Thoracic aorta (tissue), 2 donors: ENCODE data around the gene ANKRD11. TPM values are rescaled to one million over a fixed set of nuclear protein-coding genes. Genes with fewer than 3 reads are reported as not detected.
A peak's percentile ranks its signal among the peaks of the same experiment; 100 is the strongest.
"Not testable (repeated sequence)": the region's sequence is repeated elsewhere in the genome, so short reads cannot be mapped to it uniquely, and the experiment has no call there.

Experiments used
- ATAC-seq: fragments of 150-250 bp; one replicate; pipeline ENCODE4 v1.8.0; 2017; ENCODE audit warnings: low read depth; ENCODE audit not compliant: insufficient number of reproducible peaks, low FRiP score
- DNase-seq: peaks from one replicate; pipeline ENCODE4 v3.0.0-alpha.2; 2020; ENCODE audit warnings: low spot score
- H3K27ac ChIP-seq, 2 donors: fragments of 200-600 bp; sonication (generic); 1 replicate in 1 of 2; 2 replicates in 1 of 2; pipeline ENCODE4 v1.5.1; 2016; ENCODE audit warnings: mild to moderate bottlenecking in 2 of 2, moderate library complexity in 2 of 2
- H3K27me3 ChIP-seq: fragments of 200-600 bp; sonication (generic); replicated peaks from 2 replicates; pipeline ENCODE4 v1.6.0; 2016; ENCODE audit warnings: mild to moderate bottlenecking; ENCODE audit not compliant: insufficient read depth
- H3K36me3 ChIP-seq: fragments of 200-600 bp; sonication (generic); one replicate; pipeline ENCODE4 v1.5.1; 2016
- H3K4me1 ChIP-seq, 2 donors: fragments of 200-600 bp; sonication (generic); 1 replicate in 1 of 2; 2 replicates in 1 of 2; pipeline versions ENCODE4 v1.5.1 to v1.6.0; 2016; ENCODE audit warnings: low read depth in 2 of 2, mild to moderate bottlenecking in 1 of 2; ENCODE audit not compliant: control insufficient read depth in 1 of 2
- H3K4me3 ChIP-seq: fragments of 200-600 bp; sonication (generic); 2 replicates; pipeline ENCODE4 v1.5.1; 2016; ENCODE audit warnings: mild to moderate bottlenecking
- H3K9me3 ChIP-seq: fragments of 200-600 bp; sonication (generic); 2 replicates; pipeline ENCODE4 v1.5.1; 2016
- CTCF ChIP-seq: fragments of 200-600 bp; sonication (generic); IDR thresholded peaks from one replicate; pipeline ENCODE4 v1.5.1; 2019; ENCODE audit warnings: antibody characterized with exemption
- total RNA-seq, 2 donors: library from RNA; depleted of rRNA; stranded (reverse); fragments of >200 nt; gene quantifications; one replicate each; pipeline versions ENCODE4 v1.1.0 to v1.2.3, GENCODE V29; 2016

The ANKRD11 gene
- total RNA-seq, 2 donors from 2014 or later = 125 to 129 TPM

DNA sequence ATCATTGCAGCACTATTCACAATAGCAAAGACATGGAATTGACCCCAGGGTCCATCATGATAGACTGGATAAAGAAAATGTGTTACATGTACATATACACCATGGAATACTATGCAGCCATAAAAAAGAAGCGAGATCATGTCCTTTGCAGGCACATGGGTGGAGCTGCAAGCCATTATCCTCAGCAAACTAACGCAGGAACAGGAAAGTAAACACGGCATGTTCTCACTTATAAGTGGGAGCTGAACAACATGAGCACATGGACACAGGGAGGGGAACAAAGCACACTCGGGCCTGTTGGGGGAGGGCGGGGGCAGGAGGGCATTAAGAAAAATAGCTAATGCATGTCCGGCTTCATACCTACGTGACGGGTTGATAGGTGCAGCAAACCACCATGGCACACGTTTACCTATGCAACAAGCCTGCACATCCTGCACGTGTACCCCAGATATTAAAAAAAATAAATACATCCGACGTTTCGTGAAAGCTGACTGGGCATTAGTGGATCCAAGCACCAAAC is 243.9 kb downstream of the ANKRD11 start:
- Histone ChIP-seq H3K9me3 (no peaks in the 10 kb centered on the region), H3K36me3 (no peaks in the 10 kb centered on the region), H3K27ac (no peak overlapping the region), H3K4me3 (peak overlapping the region; percentile 76), H3K27me3 (no peaks in the 10 kb centered on the region), H3K4me1 (peaks cover 4 to 11% of the 10 kb centered on the region in 2 donors)
- DNase-seq (no peak), ATAC-seq (no peak)
- TF ChIP-seq CTCF = no peak

DNA sequence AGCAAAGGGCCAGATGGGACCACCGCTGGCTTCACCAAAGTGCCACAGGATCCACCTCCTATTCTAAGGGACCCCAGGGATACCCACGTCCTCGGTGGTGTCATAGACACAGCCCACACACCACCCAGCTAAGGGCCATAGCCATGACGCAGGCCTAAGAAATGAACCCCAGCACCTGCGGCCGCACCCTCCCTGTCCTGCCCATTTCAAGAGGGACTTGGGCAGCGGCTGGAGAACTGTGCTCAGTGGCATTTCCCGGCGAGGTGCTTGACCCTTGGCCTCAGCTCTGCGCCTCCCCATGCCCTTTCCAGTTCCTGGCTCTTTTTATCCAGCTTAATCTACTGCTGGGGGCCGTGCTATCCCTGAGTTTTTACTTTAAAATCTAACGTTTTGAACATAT is 245.6 kb downstream of the ANKRD11 start:
- TF ChIP-seq CTCF = no peak
- H3K27me3 ChIP-seq = no peaks in the 10 kb centered on the region
- H3K9me3 ChIP-seq = no peaks in the 10 kb centered on the region
- no peak overlapping the region for H3K4me3 ChIP-seq
- ATAC-seq (no peak), DNase-seq (no peak)
- no peaks in the 10 kb centered on the region for H3K36me3 ChIP-seq
- H3K4me1 ChIP-seq = peaks cover 4 to 16% of the 10 kb centered on the region in 2 donors
- no peak overlapping the region for H3K27ac ChIP-seq

DNA sequence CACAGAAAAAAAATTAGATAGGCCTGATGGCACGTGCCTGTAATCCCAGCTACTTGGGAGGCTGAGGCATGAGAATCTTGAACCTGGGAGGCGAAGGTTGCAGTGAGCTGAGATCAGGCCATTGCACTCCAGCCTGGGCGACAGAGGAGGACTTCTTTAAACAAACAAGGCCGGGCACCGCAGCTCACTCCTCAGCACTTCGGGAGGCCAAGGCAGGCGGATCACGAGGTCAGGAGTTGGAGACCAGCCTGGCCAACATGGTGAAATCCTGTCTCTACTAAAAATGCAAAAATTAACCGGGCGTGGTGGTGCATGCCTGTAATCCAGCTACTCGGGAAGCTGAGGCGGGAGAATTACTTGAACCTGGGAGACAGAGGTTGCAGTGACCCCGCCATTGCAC is 246.1 kb downstream of the ANKRD11 start:
- not testable (repeated sequence) for H3K27ac ChIP-seq, H3K9me3 ChIP-seq, H3K4me3 ChIP-seq, H3K27me3 ChIP-seq, DNase-seq, ATAC-seq, H3K36me3 ChIP-seq
- H3K4me1 ChIP-seq = peaks cover 4 to 16% of the 10 kb centered on the region in 2 donors

DNA sequence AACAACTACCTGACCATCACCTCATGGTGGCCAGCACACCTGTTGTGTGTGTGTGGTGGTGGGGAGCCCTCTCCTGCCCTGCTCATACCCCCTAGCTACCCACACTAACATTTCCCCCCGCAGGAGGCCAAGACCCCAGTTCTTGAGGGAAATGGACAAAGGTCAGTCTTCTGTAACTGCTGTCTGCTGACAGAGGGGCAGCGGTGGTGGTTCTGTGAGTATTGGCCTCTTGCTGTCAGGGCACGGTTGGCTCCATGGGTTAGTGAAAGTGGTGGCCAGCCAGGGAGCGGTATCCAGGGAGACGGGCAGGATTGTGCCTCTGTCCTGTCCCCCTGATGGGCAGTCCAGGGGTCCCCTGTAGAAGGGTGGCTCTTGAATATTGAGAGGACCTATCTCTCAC is 246.7 kb downstream of the ANKRD11 start:
- ATAC-seq = no peak
- Histone ChIP-seq H3K27me3 (no peaks in the 10 kb centered on the region), H3K36me3 (no peaks in the 10 kb centered on the region), H3K27ac (no peak overlapping the region), H3K4me1 (peaks cover 4 to 16% of the 10 kb centered on the region in 2 donors), H3K9me3 (no peaks in the 10 kb centered on the region), H3K4me3 (no peak overlapping the region)
- no peak for DNase-seq
- no peak for TF ChIP-seq CTCF

DNA sequence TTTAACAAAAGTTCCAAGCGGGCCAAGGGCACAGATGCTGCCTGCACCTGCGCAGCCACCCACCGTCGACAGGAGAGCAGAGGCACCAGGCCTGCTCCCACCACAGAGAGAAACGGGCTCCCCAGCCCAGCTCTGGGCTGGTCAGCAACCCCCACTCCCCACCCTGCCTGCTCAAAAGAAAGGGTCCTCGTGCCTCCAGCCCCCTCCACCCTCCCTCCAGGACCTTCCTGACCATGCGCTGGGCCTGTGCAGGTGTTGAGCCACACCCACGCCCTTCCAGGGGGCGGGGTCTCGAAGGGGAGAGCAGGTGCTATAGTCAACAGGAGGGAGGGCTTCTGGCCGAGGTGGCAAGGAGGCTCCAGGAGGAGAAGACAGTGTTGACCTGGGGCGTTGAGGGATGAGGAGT is 247.6 kb downstream of the ANKRD11 start:
- Histone ChIP-seq H3K27ac (no peak overlapping the region), H3K36me3 (no peaks in the 10 kb centered on the region), H3K4me1 (peaks cover 4 to 16% of the 10 kb centered on the region in 2 donors), H3K4me3 (no peak overlapping the region), H3K9me3 (no peaks in the 10 kb centered on the region), H3K27me3 (no peaks in the 10 kb centered on the region)
- TF ChIP-seq CTCF = no peak
- DNase-seq (no peak), ATAC-seq (no peak)
